GM13977 (cell line): ENCODE measurements around the gene GSS.

Source experiments
- DNase-seq: peaks from one replicate; pipeline ENCODE4 v3.0.0; 2012; ENCODE audit warnings: low spot score
- in situ Hi-C: fragments of 300-500 bp; cut with MboI; formaldehyde crosslinking; loops from one replicate; pipeline ENCODE4 v1.12.0; 2022; ENCODE audit warnings: low sequenced_read_pairs, low pct_unique_long_range_greater_than_20kb, mixed read lengths, inconsistent platforms; ENCODE audit not compliant: unreplicated experiment
- TF ChIP-seq, protein P1 (sequence below): IDR thresholded peaks from 2 replicates; pipeline ENCODE4 v1.5.1; 2012; ENCODE audit warnings: mild to moderate bottlenecking, control low read depth; ENCODE audit not compliant: insufficient read depth; ENCODE audit errors: extremely low read depth, missing control alignments

The GSS gene

DNA sequence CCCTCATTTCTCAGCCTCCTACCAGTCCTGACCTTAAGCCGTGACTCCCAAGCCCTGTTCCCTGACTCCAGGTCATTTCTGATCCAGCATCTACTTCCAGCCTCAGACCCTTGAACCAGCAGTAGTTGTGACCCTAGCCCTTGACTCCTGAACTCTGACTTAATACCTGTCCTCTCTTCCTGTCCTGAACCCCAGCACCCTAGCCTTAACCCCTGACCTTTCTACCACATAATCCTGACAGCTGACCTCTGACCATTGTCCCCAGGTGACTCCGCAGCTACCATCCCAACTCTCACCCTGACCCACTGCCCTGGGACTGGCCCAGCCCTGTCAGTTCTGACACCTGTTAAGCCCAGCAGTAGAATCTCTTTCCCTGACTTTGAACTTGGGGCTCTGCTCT is 42.2 kb upstream of the GSS start:
- TF ChIP-seq, protein P1, sequence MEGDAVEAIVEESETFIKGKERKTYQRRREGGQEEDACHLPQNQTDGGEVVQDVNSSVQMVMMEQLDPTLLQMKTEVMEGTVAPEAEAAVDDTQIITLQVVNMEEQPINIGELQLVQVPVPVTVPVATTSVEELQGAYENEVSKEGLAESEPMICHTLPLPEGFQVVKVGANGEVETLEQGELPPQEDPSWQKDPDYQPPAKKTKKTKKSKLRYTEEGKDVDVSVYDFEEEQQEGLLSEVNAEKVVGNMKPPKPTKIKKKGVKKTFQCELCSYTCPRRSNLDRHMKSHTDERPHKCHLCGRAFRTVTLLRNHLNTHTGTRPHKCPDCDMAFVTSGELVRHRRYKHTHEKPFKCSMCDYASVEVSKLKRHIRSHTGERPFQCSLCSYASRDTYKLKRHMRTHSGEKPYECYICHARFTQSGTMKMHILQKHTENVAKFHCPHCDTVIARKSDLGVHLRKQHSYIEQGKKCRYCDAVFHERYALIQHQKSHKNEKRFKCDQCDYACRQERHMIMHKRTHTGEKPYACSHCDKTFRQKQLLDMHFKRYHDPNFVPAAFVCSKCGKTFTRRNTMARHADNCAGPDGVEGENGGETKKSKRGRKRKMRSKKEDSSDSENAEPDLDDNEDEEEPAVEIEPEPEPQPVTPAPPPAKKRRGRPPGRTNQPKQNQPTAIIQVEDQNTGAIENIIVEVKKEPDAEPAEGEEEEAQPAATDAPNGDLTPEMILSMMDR, result no peak
- DNase-seq, result no peak
- in situ Hi-C loops, result no loop called here

DNA sequence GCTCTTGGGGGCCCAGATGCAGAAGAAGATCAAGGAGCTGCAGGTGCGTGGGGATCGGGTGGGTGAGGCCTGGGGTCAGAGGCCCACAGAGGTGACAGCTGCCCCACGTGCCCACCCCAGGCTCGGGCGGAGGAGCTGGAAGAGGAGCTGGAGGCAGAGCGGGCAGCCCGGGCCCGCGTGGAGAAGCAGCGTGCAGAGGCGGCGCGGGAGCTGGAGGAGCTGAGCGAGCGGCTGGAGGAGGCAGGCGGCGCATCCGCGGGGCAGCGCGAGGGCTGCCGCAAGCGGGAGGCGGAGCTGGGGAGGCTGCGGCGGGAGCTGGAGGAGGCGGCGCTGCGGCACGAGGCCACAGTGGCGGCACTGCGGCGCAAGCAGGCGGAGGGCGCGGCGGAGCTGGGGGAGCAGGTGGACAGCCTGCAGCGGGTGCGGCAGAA is 41.5 kb upstream of the GSS start:
- in situ Hi-C loops, result no loop called here
- TF ChIP-seq, protein P1, result no peak
- DNase-seq, result no peak

GRCh38 chr20:34996243-34997028 is 40.8 kb upstream of the GSS start:
- TF ChIP-seq, protein P1, result no peak
- no peak for DNase-seq
- in situ Hi-C loops, result no loop called here

DNA sequence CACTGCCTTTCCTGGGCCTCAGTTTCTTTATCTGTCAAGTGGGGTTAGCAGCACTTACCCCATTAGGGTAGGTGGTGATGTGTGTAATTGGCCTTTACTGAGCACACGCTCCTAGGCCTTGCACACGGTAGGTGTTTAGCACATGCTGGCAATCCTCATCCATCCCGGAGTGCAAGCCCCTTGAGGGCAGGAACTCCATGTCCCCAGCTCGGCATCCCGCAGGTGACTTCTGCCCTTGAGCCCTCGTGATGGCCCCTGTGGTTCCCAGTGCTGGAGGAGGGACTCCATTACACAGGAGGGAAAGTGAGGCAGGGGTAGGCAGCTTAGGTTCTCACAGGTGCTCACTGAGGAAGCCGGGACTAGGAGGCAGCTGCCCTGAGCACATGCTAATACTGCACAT is 40.1 kb upstream of the GSS start:
- no peak for DNase-seq
- TF ChIP-seq, protein P1, result no peak
- in situ Hi-C loops, result no loop called here

- in situ Hi-C loops, result no loop called here
- no peak for DNase-seq
- TF ChIP-seq, protein P1, result no peak
Observed at GRCh38 chr20:34995192-34995591, 39.6 kb upstream of the GSS start.

DNA sequence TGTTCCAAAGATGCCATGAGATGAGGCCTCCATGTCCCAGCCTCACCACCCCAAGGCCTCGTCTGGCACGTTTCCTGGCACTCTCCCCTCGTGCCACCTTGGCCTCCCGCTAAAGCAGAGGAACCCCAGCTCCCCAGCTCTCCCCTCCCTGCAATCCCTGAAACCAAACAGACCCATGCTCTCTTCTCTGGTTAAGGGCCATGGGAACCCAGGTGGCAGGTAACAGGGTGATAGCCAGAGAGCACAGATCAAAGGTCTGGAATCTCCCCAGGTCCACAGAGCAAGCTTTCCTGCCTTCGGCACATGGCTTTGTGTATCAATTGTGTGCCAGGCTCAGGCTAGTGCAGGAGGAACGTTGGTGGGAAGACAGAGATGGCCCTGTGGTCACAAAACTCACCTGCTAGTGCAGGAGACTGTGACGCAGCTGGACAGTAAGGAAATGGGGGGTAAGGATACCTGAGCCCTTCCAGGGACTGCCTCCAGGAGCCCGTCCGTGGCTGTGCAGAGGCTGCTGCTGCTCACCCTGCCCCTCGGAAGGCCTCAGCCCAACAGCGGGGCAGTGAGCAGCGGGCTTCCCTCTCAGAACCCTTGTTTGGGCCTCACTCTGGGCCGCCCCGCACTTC is 39.0 kb upstream of the GSS start:
- in situ Hi-C loops, result no loop called here
- no peak for DNase-seq
- TF ChIP-seq, protein P1, result no peak
